Stomach (tissue), 4 donors: ENCODE results near the gene SFMBT2.
"Not testable (repeated sequence)": the region's sequence is repeated elsewhere in the genome, so short reads cannot be mapped to it uniquely, and the experiment has no call there.

ENCODE experiments used
- EP300 ChIP-seq: sonication (generic); formaldehyde crosslinking; IDR thresholded peaks from one replicate; pipeline ENCODE4 v1.6.1; 2017; ENCODE audit warnings: antibody characterized with exemption
- POLR2A ChIP-seq, 4 donors: fragments of 450-650 bp; IDR thresholded peaks; one replicate each; pipeline ENCODE4 v1.6.1; 2016; ENCODE audit warnings: antibody characterized with exemption in 4 of 4, control low read depth in 2 of 4, mild to moderate bottlenecking in 1 of 4, moderate library complexity in 1 of 4
- TF ChIP-seq, protein P1 (sequence below), 7 experiments: fragments of 450-650 bp in 4 of 7; fragments of 200-600 bp in 3 of 7; sonication (generic) in 3 of 7; IDR thresholded peaks; one replicate each; pipeline ENCODE4 v1.5.1; 2016 to 2019; ENCODE audit warnings: antibody characterized with exemption in 7 of 7, control low read depth in 2 of 7, mild to moderate bottlenecking in 1 of 7

DNA sequence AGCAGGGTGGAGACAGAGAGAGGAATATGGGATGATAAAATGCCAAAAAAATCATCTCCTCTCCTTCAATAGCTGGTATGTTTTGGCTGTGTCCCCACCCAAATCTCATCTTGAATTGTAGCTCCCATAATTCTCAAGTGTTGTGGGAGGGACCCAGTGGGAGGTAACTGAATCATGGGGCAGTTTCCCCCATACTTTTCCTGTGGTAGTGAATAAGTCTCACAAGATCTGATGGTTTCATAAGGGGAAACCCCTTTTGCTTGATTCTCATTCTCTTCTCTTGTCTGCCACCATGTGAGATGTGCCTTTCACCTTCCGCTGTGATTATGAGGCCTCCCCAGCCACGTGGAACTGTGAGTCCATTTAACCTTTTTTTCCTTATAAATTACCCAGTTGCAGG is 226.7 kb downstream of the SFMBT2 start:
- TF ChIP-seq POLR2A (IDR thresholded peaks at IDR 0.05); EP300: not testable (repeated sequence)
- TF ChIP-seq, protein P1, sequence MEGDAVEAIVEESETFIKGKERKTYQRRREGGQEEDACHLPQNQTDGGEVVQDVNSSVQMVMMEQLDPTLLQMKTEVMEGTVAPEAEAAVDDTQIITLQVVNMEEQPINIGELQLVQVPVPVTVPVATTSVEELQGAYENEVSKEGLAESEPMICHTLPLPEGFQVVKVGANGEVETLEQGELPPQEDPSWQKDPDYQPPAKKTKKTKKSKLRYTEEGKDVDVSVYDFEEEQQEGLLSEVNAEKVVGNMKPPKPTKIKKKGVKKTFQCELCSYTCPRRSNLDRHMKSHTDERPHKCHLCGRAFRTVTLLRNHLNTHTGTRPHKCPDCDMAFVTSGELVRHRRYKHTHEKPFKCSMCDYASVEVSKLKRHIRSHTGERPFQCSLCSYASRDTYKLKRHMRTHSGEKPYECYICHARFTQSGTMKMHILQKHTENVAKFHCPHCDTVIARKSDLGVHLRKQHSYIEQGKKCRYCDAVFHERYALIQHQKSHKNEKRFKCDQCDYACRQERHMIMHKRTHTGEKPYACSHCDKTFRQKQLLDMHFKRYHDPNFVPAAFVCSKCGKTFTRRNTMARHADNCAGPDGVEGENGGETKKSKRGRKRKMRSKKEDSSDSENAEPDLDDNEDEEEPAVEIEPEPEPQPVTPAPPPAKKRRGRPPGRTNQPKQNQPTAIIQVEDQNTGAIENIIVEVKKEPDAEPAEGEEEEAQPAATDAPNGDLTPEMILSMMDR (IDR thresholded peaks at IDR 0.05), result not testable (repeated sequence)
